IMR-90 (cell line): ENCODE measurements around the gene NR5A2. TPM values are rescaled to one million over a fixed set of nuclear protein-coding genes. Genes with fewer than 3 reads are reported as not detected.

Source experiments
- ATAC-seq: fragments of 200-7000 bp; cut with Tn5 transposase; 2 replicates; pipeline ENCODE4 v1.9.1; 2020; ENCODE audit warnings: low read depth, mild to moderate bottlenecking, moderate library complexity
- BruUV-seq: library from RNA; stranded (reverse); fragments of 400-500 nt; replicated peaks from 2 replicates; lab custom pipeline; 2021; lab: Mats Ljungman, UMichigan
- CTCF ChIA-PET: fragments of 300-600 bp; formaldehyde crosslinking; extraction: SDS; loops from one replicate; lab custom pipeline; 2021; ENCODE audit warnings: antibody characterized with exemption; lab: Yijun Ruan, JAX
- POLR2A ChIA-PET: fragments of 300-600 bp; sonication (Branson Sonifier 250); formaldehyde crosslinking; loops from one replicate; lab custom pipeline; 2022; ENCODE audit warnings: antibody characterized with exemption; ENCODE audit not compliant: unreplicated experiment; lab: Charles Lee
- DNase-seq: peaks from one replicate; pipeline ENCODE4 v3.0.0; 2013
- H2AFZ ChIP-seq: replicated peaks from 2 replicates; pipeline ENCODE3; 2013; ENCODE audit warnings: low read length, mild to moderate bottlenecking; ENCODE audit not compliant: poor library complexity
- H2AK5ac ChIP-seq: 2 replicates; pipeline ENCODE4 v1.6.1; 2013; ENCODE audit warnings: low read depth, low read length, inconsistent platforms
- H2AK9ac ChIP-seq: replicated peaks from 2 replicates; pipeline ENCODE3; 2013; ENCODE audit warnings: mild to moderate bottlenecking, low read depth, low read length, moderate library complexity; ENCODE audit not compliant: poor library complexity
- H2BK120ac ChIP-seq: 2 replicates; pipeline ENCODE4 v1.6.1; 2013; ENCODE audit warnings: low read depth, low read length, inconsistent platforms
- H2BK15ac ChIP-seq: 3 replicates; pipeline ENCODE4 v1.6.1; 2013; ENCODE audit warnings: low read depth, low read length, inconsistent platforms
- H2BK20ac ChIP-seq: 2 replicates; pipeline ENCODE4 v1.6.1; 2013; ENCODE audit warnings: low read depth, mild to moderate bottlenecking, inconsistent platforms, low read length, moderate library complexity
- H2BK5ac ChIP-seq: 2 replicates; pipeline ENCODE4 v1.6.1; 2013; ENCODE audit warnings: mild to moderate bottlenecking, low read depth, low read length, inconsistent platforms; ENCODE audit not compliant: poor library complexity, severe bottlenecking
- H3K14ac ChIP-seq: replicated peaks from 2 replicates; pipeline ENCODE4 v1.6.1; 2013; ENCODE audit warnings: low read depth, low read length, inconsistent platforms
- H3K18ac ChIP-seq: 2 replicates; pipeline ENCODE4 v1.6.1; 2013; ENCODE audit warnings: low read depth, low read length, control low read depth
- H3K23ac ChIP-seq: 2 replicates; pipeline ENCODE4 v1.6.1; 2013; ENCODE audit warnings: low read depth, low read length, inconsistent platforms
- H3K27ac ChIP-seq: 2 replicates; pipeline ENCODE4 v1.5.1; 2013; ENCODE audit warnings: mild to moderate bottlenecking, control low read depth, low read length; ENCODE audit not compliant: insufficient read depth
- H3K27me3 ChIP-seq: 2 replicates; pipeline ENCODE4 v1.6.1; 2013; ENCODE audit warnings: low read length; ENCODE audit not compliant: control insufficient read depth, insufficient read depth
- H3K36me3 ChIP-seq: 2 replicates; pipeline ENCODE4 v1.6.1; 2013; ENCODE audit warnings: low read length, mixed read lengths; ENCODE audit not compliant: control insufficient read depth, insufficient read depth
- H3K4ac ChIP-seq: 2 replicates; pipeline ENCODE4 v1.6.1; 2013; ENCODE audit warnings: low read depth, low read length, inconsistent platforms
- H3K4me1 ChIP-seq: 2 replicates; pipeline ENCODE4 v1.6.1; 2013; ENCODE audit warnings: low read length, mixed read lengths; ENCODE audit not compliant: control insufficient read depth, insufficient read depth
- H3K4me2 ChIP-seq: 2 replicates; pipeline ENCODE4 v1.6.1; 2013; ENCODE audit warnings: low read depth, mild to moderate bottlenecking, control low read depth, low read length, moderate library complexity
- H3K4me3 ChIP-seq: 2 replicates; pipeline ENCODE4 v1.5.1; 2013; ENCODE audit warnings: low read depth, mild to moderate bottlenecking, control low read depth, low read length, moderate library complexity; ENCODE audit not compliant: insufficient read depth
- H3K56ac ChIP-seq: 2 replicates; pipeline ENCODE4 v1.6.1; 2013; ENCODE audit warnings: low read length, inconsistent platforms; ENCODE audit not compliant: insufficient read depth; ENCODE audit errors: extremely low read depth
- H3K79me1 ChIP-seq, 2 experiments: 2 replicates each; pipeline ENCODE4 v1.6.1; 2013; ENCODE audit warnings: low read length in 2 of 2, inconsistent platforms in 1 of 2, low read depth in 1 of 2
- H3K9ac ChIP-seq: 2 replicates; pipeline ENCODE4 v1.6.1; 2013; ENCODE audit warnings: low read depth, low read length, control low read depth
- H3K9me1 ChIP-seq: 2 replicates; pipeline ENCODE4 v1.6.1; 2013; ENCODE audit warnings: low read length, inconsistent platforms; ENCODE audit not compliant: insufficient read depth
- H3K9me3 ChIP-seq: 2 replicates; pipeline ENCODE4 v1.6.1; 2013; ENCODE audit warnings: low read length; ENCODE audit not compliant: control insufficient read depth, insufficient read depth
- H4K20me1 ChIP-seq: 2 replicates; pipeline ENCODE4 v1.6.1; 2013; ENCODE audit warnings: low read length, inconsistent platforms; ENCODE audit not compliant: insufficient read depth
- H4K5ac ChIP-seq: 2 replicates; pipeline ENCODE4 v1.6.1; 2013; ENCODE audit warnings: mild to moderate bottlenecking, low read depth, low read length, control low read depth
- H4K8ac ChIP-seq, 2 experiments: 2 replicates each; pipeline ENCODE4 v1.6.1; 2013; ENCODE audit warnings: low read depth in 2 of 2, low read length in 2 of 2, control low read depth in 1 of 2, inconsistent platforms in 1 of 2
- H4K91ac ChIP-seq: 2 replicates; pipeline ENCODE4 v1.6.1; 2013; ENCODE audit warnings: low read depth, low read length, inconsistent platforms; ENCODE audit not compliant: insufficient read depth
- BHLHE40 ChIP-seq: fragments of 150-350 bp; IDR thresholded peaks from 2 replicates; pipeline ENCODE4 v1.6.1; 2016; ENCODE audit warnings: mild to moderate bottlenecking, low read depth, low read length
- CEBPB ChIP-seq: IDR thresholded peaks from 2 replicates; pipeline ENCODE4 v1.6.1; 2012; ENCODE audit warnings: low read depth, low read length, improper control_type of control experiment
- FOS ChIP-seq: fragments of 150-350 bp; IDR thresholded peaks from 2 replicates; pipeline ENCODE4 v1.6.1; 2016; ENCODE audit warnings: low read depth, low read length
- RCOR1 ChIP-seq: IDR thresholded peaks from 2 replicates; pipeline ENCODE4 v1.6.1; 2012; ENCODE audit warnings: mild to moderate bottlenecking, low read length, improper control_type of control experiment; ENCODE audit not compliant: insufficient replicate concordance
- WGBS, 2 experiments: methylation state at CpG; one replicate each; pipeline versions ENCODE4 v1.1.5 to v1.1.7; 2013; ENCODE audit warnings: missing lambda C conversion rate in 2 of 2; ENCODE audit not compliant: insufficient read length in 1 of 2; ENCODE audit errors: extremely low coverage in 2 of 2; 5-methylcytosine and 5-hydroxymethylcytosine counted together
- dilution Hi-C: fragments of 300-500 bp; cut with HindIII; formaldehyde crosslinking; loops from one replicate; pipeline ENCODE4 v1.14.3; 2018; ENCODE audit warnings: low sequenced_read_pairs; ENCODE audit not compliant: unreplicated experiment
- in situ Hi-C: fragments of 300-500 bp; cut with MboI; formaldehyde crosslinking; loops from 3 replicates; pipeline ENCODE4 v1.14.3; 2019; ENCODE audit warnings: low sequenced_read_pairs, inconsistent platforms, mixed read lengths
- intact Hi-C: fragments of 100-400 bp; cut with micrococcal nuclease; formaldehyde crosslinking; loops from 2 replicates; pipeline ENCODE4 v1.10.0; 2022
- polyA plus RNA-seq, 3 experiments: library from polyadenylated mRNA; depleted of rRNA; stranded (reverse); fragments of >200 nt; gene quantifications; 2 replicates each; pipeline ENCODE4 v1.2.3, GENCODE V29; 2012; ENCODE audit warnings: low replicate concordance in 1 of 3
- total RNA-seq: library from RNA; depleted of rRNA; stranded (reverse); fragments of >200 nt; gene quantifications from 2 replicates; pipeline ENCODE4 v1.2.3, GENCODE V29; 2012
- TF ChIP-seq, protein P1 (sequence below): conservative IDR thresholded peaks from 2 replicates; pipeline ENCODE4 v1.5.1; 2012; ENCODE audit warnings: mild to moderate bottlenecking, low read depth, low read length, improper control_type of control experiment

Gene NR5A2
- total and polyA plus RNA-seq, 2 of the 4 experiments (the other 2 are of a cell fraction), result 0.03 to 0.18 TPM

DNA sequence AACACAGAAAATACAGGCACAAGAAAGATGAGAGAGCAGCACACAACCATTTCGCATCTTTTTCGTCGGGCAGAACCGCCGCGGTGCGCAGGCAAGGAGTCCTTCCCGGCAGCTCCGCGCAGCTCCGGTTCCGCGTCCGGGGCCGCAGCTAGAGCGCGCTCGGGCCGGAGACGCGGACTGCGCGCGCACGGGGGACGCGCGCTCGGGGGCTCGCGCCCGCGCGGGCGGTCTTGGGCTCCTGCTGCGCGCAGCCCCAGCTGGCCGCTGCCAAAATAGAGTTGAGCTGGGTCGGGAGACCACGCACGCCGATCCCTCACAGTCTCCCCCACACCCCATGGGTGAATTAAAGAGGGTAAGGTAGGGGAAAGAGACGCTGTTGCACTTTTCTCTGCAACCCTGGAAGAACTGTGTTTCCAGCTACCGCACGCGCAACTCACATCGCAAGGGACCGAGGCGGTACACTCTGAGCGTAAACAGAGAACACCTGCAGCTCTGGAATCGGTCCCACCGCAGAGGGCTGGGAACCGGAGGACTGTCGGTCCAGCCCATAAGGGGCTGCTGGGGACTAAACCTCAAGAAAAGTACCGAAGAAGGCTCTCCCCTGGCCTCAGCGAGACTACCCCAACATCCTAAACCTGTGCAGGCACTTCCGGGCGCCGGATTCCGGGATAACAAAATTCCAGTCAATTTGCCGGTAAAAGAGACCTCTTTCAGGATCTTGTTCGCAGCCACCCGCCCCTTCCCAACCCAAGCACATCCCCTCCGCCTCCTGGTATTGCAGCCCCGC, 1.7 kb downstream of the NR5A2 start:
- BruUV-seq, result no TSS peak
- intact Hi-C loops, result no loop called here

More for the DNA sequence above, 1.7 kb downstream of the NR5A2 start:
- Histone ChIP-seq H3K56ac (no peak overlapping the region), H2BK15ac (no peak overlapping the region), H3K27ac (no peak overlapping the region), H3K9me1 (no peaks in the 10 kb centered on the region), H3K4me1 (0 out of 2 replicates have a peak, but pooled peaks cover 2% of the 10 kb centered on the region), H3K23ac (no peak overlapping the region), H2BK120ac (no peak overlapping the region), H4K8ac (peak overlapping the region; percentile 18 to 45; a peak in 1 of 4 replicates), H3K27me3 (peaks cover 57% of the 10 kb centered on the region), H3K18ac (no peak overlapping the region), H4K91ac (no peak overlapping the region), H2AK5ac (no peak overlapping the region), H2BK5ac (no peak overlapping the region), H3K79me1 (no peaks in the 10 kb centered on the region), H3K9me3 (peaks cover 6% of the 10 kb centered on the region), H3K9ac (peak overlapping the region; percentile 27; the same call in 1 of the 2 replicates), H2AFZ (peak overlapping the region; percentile 82), H3K4ac (no peak overlapping the region), H3K4me2 (peak overlapping the region; percentile 95), H4K20me1 (no peaks in the 10 kb centered on the region), H3K4me3 (peak overlapping the region; percentile 63), H2BK20ac (no peak overlapping the region), H2AK9ac (no peak overlapping the region), H3K36me3 (no peaks in the 10 kb centered on the region), H4K5ac (peak overlapping the region; percentile 33; the same call in 1 of the 2 replicates), H3K14ac (no peak overlapping the region)
- in situ Hi-C loops (no loop called here), dilution Hi-C loops (no loop called here)
- ChIA-PET CTCF (interaction anchor here (0.5 kb wide), 1 partner anchor 1085 kb away, joined by 3 read pairs; no protein-coding TSS in a partner anchor), POLR2A (interaction anchor here (0.7 kb wide), 1 partner anchor 255 kb away, joined by 3 read pairs; no protein-coding TSS in a partner anchor)
- ATAC-seq, result peak; percentile 96
- TF ChIP-seq RCOR1 (no peak), CEBPB (no peak), BHLHE40 (no peak), FOS (no peak)
- TF ChIP-seq, protein P1, sequence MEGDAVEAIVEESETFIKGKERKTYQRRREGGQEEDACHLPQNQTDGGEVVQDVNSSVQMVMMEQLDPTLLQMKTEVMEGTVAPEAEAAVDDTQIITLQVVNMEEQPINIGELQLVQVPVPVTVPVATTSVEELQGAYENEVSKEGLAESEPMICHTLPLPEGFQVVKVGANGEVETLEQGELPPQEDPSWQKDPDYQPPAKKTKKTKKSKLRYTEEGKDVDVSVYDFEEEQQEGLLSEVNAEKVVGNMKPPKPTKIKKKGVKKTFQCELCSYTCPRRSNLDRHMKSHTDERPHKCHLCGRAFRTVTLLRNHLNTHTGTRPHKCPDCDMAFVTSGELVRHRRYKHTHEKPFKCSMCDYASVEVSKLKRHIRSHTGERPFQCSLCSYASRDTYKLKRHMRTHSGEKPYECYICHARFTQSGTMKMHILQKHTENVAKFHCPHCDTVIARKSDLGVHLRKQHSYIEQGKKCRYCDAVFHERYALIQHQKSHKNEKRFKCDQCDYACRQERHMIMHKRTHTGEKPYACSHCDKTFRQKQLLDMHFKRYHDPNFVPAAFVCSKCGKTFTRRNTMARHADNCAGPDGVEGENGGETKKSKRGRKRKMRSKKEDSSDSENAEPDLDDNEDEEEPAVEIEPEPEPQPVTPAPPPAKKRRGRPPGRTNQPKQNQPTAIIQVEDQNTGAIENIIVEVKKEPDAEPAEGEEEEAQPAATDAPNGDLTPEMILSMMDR, result no peak
- peak; percentile 36 for DNase-seq
- no CpG with 5 or more reads among the region's 65 CpGs for WGBS, 2 experiments
